Neural progenitor cell (in vitro differentiated cells): ENCODE measurements around the gene CLDN15.

ENCODE experiments used
- EZH2 ChIP-seq: fragments of 200-600 bp; sonication (generic); IDR thresholded peaks from 2 replicates; pipeline ENCODE4 v1.6.1; 2017; ENCODE audit warnings: antibody characterized with exemption, mild to moderate bottlenecking, moderate library complexity
- TF ChIP-seq, protein P1 (sequence below): fragments of 200-600 bp; sonication (generic); IDR thresholded peaks from 2 replicates; pipeline ENCODE4 v1.5.1; 2017; ENCODE audit warnings: antibody characterized with exemption, mild to moderate bottlenecking

GRCh38 chr7:101239951-101240220, 2.3 kb upstream of the CLDN15 start:
- TF ChIP-seq, protein P1, sequence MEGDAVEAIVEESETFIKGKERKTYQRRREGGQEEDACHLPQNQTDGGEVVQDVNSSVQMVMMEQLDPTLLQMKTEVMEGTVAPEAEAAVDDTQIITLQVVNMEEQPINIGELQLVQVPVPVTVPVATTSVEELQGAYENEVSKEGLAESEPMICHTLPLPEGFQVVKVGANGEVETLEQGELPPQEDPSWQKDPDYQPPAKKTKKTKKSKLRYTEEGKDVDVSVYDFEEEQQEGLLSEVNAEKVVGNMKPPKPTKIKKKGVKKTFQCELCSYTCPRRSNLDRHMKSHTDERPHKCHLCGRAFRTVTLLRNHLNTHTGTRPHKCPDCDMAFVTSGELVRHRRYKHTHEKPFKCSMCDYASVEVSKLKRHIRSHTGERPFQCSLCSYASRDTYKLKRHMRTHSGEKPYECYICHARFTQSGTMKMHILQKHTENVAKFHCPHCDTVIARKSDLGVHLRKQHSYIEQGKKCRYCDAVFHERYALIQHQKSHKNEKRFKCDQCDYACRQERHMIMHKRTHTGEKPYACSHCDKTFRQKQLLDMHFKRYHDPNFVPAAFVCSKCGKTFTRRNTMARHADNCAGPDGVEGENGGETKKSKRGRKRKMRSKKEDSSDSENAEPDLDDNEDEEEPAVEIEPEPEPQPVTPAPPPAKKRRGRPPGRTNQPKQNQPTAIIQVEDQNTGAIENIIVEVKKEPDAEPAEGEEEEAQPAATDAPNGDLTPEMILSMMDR: no peak
- no peak for TF ChIP-seq EZH2
